H1 (cell line): ENCODE measurements around the gene NDST3. TPM values are rescaled to one million over a fixed set of nuclear protein-coding genes. Genes with fewer than 3 reads are reported as not detected.

ENCODE experiments used
- CTCF ChIA-PET: fragments of 300-600 bp; sonication (Branson Sonifier 250); formaldehyde crosslinking; loops from one replicate; lab custom pipeline; 2021; ENCODE audit not compliant: partially characterized antibody; lab: Charles Lee
- POLR2A ChIA-PET: fragments of 300-600 bp; sonication (Branson Sonifier 250); formaldehyde crosslinking; loops from one replicate; lab custom pipeline; 2021; ENCODE audit warnings: inconsistent platforms; ENCODE audit not compliant: partially characterized antibody; lab: Charles Lee
- DNase-seq, 2 experiments: peaks; one replicate each; pipeline versions ENCODE4 v3.0.0 to v3.0.0-alpha.2; 2010 to 2022; ENCODE audit warnings: low spot score in 2 of 2, low read depth in 1 of 2, mixed read lengths in 1 of 2
- FAIRE-seq: peaks from 2 replicates; lab custom pipeline; 2011; peaks lifted over from hg19 to GRCh38; lab: Jason Lieb, UNC
- H2AFZ ChIP-seq: 2 replicates; pipeline ENCODE4 v1.8.1; 2012; ENCODE audit warnings: low read length, inconsistent platforms
- H2AK5ac ChIP-seq: 2 replicates; pipeline ENCODE4 v1.6.1; 2013; ENCODE audit warnings: low read depth, low read length
- H2BK120ac ChIP-seq: replicated peaks from 2 replicates; pipeline ENCODE3; 2013; ENCODE audit warnings: low read depth, low read length, inconsistent platforms
- H2BK12ac ChIP-seq: 2 replicates; pipeline ENCODE4 v1.6.1; 2013; ENCODE audit warnings: low read depth, low read length
- H2BK15ac ChIP-seq: 2 replicates; pipeline ENCODE4 v1.6.1; 2013; ENCODE audit warnings: low read length
- H2BK20ac ChIP-seq: 2 replicates; pipeline ENCODE4 v1.6.1; 2013; ENCODE audit warnings: low read length
- H2BK5ac ChIP-seq: 2 replicates; pipeline ENCODE4 v1.6.1; 2013; ENCODE audit warnings: low read depth, low read length
- H3K14ac ChIP-seq: 2 replicates; pipeline ENCODE4 v1.6.1; 2013; ENCODE audit warnings: inconsistent platforms; ENCODE audit not compliant: insufficient read length
- H3K18ac ChIP-seq: 2 replicates; pipeline ENCODE4 v1.6.1; 2013; ENCODE audit warnings: low read length; ENCODE audit errors: extremely low read depth
- H3K23ac ChIP-seq: 2 replicates; pipeline ENCODE4 v1.6.1; 2013; ENCODE audit warnings: inconsistent platforms; ENCODE audit not compliant: insufficient read length
- H3K23me2 ChIP-seq: 2 replicates; pipeline ENCODE4 v1.6.1; 2013; ENCODE audit warnings: low read depth, low read length
- H3K27ac ChIP-seq: 2 replicates; pipeline ENCODE4 v1.6.1; 2011; ENCODE audit warnings: low read depth, low read length, inconsistent platforms
- H3K27me3 ChIP-seq, 4 experiments: replicated peaks in 1 of 4; 1 replicate in 1 of 4; 2 replicates in 3 of 4; pipeline versions ENCODE4 v1.6.1 to v1.8.1; 2011 to 2013; ENCODE audit warnings: low read length in 3 of 4, mild to moderate bottlenecking in 3 of 4, inconsistent platforms in 2 of 4, mixed read lengths in 2 of 4, moderate library complexity in 1 of 4; ENCODE audit not compliant: control insufficient read depth in 3 of 4, insufficient read depth in 3 of 4; ENCODE audit errors: extremely low read depth in 1 of 4
- H3K36me3 ChIP-seq, 4 experiments: 2 replicates each; pipeline versions ENCODE4 v1.6.1 to v1.8.1; 2011 to 2013; ENCODE audit warnings: mild to moderate bottlenecking in 4 of 4, low read length in 3 of 4, moderate library complexity in 2 of 4, control low read depth in 1 of 4, inconsistent platforms in 1 of 4; ENCODE audit not compliant: insufficient read depth in 4 of 4, control insufficient read depth in 2 of 4
- H3K4ac ChIP-seq: replicated peaks from 2 replicates; pipeline ENCODE3; 2013; ENCODE audit warnings: low read length, low read depth, mixed read lengths, inconsistent platforms; ENCODE audit not compliant: insufficient read length
- H3K4me1 ChIP-seq, 4 experiments: replicated peaks in 1 of 4; 1 replicate in 1 of 4; 2 replicates in 3 of 4; pipeline versions ENCODE4 v1.6.1 to v1.8.1; 2011 to 2013; ENCODE audit warnings: low read length in 3 of 4, inconsistent platforms in 2 of 4, mixed read lengths in 1 of 4; ENCODE audit not compliant: insufficient read depth in 4 of 4, control insufficient read depth in 3 of 4
- H3K4me2 ChIP-seq, 2 experiments: 2 replicates each; pipeline versions ENCODE4 v1.6.1 to v1.8.1; 2011 to 2013; ENCODE audit warnings: low read depth in 2 of 2, low read length in 2 of 2, control low read depth in 1 of 2, inconsistent platforms in 1 of 2, mild to moderate bottlenecking in 1 of 2; ENCODE audit not compliant: insufficient read depth in 1 of 2
- H3K4me3 ChIP-seq, 4 experiments: fragments of 200-600, 300-600 bp in 1 of 4; sonication (generic), shearing (Covaris generic), sonication (Bioruptor Twin) in 1 of 4; 2 replicates each; pipeline versions ENCODE4 v1.5.1 to v1.8.1; 2011 to 2016; ENCODE audit warnings: low read length in 4 of 4, low read depth in 3 of 4, control low read depth in 2 of 4, inconsistent platforms in 2 of 4, mild to moderate bottlenecking in 2 of 4, mixed read lengths in 1 of 4, moderate library complexity in 1 of 4; ENCODE audit not compliant: insufficient read depth in 2 of 4; ENCODE audit errors: extremely low read depth in 1 of 4
- H3K56ac ChIP-seq: replicated peaks from 2 replicates; pipeline ENCODE3; 2013; ENCODE audit warnings: low read depth, mild to moderate bottlenecking, mixed read lengths, low read length, inconsistent platforms; ENCODE audit not compliant: insufficient read length
- H3K79me1 ChIP-seq: 2 replicates; pipeline ENCODE4 v1.6.1; 2013; ENCODE audit warnings: low read depth, low read length, control low read depth
- H3K79me2 ChIP-seq, 2 experiments: 2 replicates each; pipeline versions ENCODE4 v1.6.1 to v1.8.1; 2012 to 2013; ENCODE audit warnings: low read length in 2 of 2, mild to moderate bottlenecking in 2 of 2, inconsistent platforms in 1 of 2; ENCODE audit not compliant: insufficient read depth in 2 of 2, control insufficient read depth in 1 of 2
- H3K9ac ChIP-seq, 4 experiments: replicated peaks in 1 of 4; 1 replicate in 1 of 4; 2 replicates in 3 of 4; pipeline versions ENCODE4 v1.6.1 to v1.8.1; 2011 to 2013; ENCODE audit warnings: low read depth in 3 of 4, low read length in 3 of 4, control low read depth in 2 of 4, mild to moderate bottlenecking in 2 of 4, moderate library complexity in 2 of 4, inconsistent platforms in 1 of 4; ENCODE audit errors: extremely low read depth in 1 of 4
- H3K9me3 ChIP-seq, 2 experiments: 2 replicates each; pipeline versions ENCODE4 v1.6.1 to v1.8.1; 2012 to 2013; ENCODE audit warnings: mild to moderate bottlenecking in 2 of 2, moderate library complexity in 2 of 2, control low read depth in 1 of 2, inconsistent platforms in 1 of 2, low read depth in 1 of 2, low read length in 1 of 2, mixed read lengths in 1 of 2; ENCODE audit not compliant: insufficient read depth in 2 of 2
- H4K20me1 ChIP-seq, 2 experiments: replicated peaks in 1 of 2; 2 replicates each; pipeline versions ENCODE3 to v1.8.1; 2011 to 2013; ENCODE audit warnings: inconsistent platforms in 2 of 2, low read length in 2 of 2, mild to moderate bottlenecking in 1 of 2; ENCODE audit not compliant: insufficient read depth in 2 of 2, control insufficient read depth in 1 of 2
- H4K5ac ChIP-seq: 2 replicates; pipeline ENCODE4 v1.6.1; 2013; ENCODE audit warnings: low read length, low read depth, mixed read lengths, inconsistent platforms; ENCODE audit not compliant: insufficient read length
- H4K8ac ChIP-seq: 2 replicates; pipeline ENCODE4 v1.8.0; 2013; ENCODE audit warnings: mild to moderate bottlenecking, moderate library complexity, low read length, inconsistent platforms; ENCODE audit not compliant: insufficient read depth; ENCODE audit errors: extremely low read depth
- H4K91ac ChIP-seq: replicated peaks from 2 replicates; pipeline ENCODE3; 2013; ENCODE audit warnings: low read length, mixed read lengths, inconsistent platforms; ENCODE audit not compliant: insufficient read length
- E2F6 ChIP-seq: IDR thresholded peaks from 2 replicates; pipeline ENCODE4 v1.6.1; 2012; ENCODE audit warnings: inconsistent platforms
- GABPA ChIP-seq: IDR thresholded peaks from 2 replicates; pipeline ENCODE4 v1.6.1; 2011; ENCODE audit warnings: mild to moderate bottlenecking, low read length, moderate library complexity, borderline replicate concordance; ENCODE audit not compliant: insufficient read depth
- RAD21 ChIP-seq, 2 experiments: IDR thresholded peaks in 1 of 2; conservative IDR thresholded peaks in 1 of 2; 2 replicates each; pipeline ENCODE4 v1.6.1; 2011; ENCODE audit warnings: low read depth in 2 of 2, low read length in 2 of 2, improper control_type of control experiment in 1 of 2, inconsistent platforms in 1 of 2, mild to moderate bottlenecking in 1 of 2, moderate library complexity in 1 of 2
- SAP30 ChIP-seq: fragments of 300-600 bp; sonication (generic); IDR thresholded peaks from 2 replicates; pipeline ENCODE4 v1.7.1; 2012; ENCODE audit warnings: low read length, moderate library complexity, mild to moderate bottlenecking, inconsistent platforms; ENCODE audit not compliant: insufficient read depth, insufficient replicate concordance
- TEAD4 ChIP-seq: IDR thresholded peaks from 2 replicates; pipeline ENCODE4 v1.6.1; 2012; ENCODE audit warnings: low read depth, low read length, inconsistent platforms, mixed read lengths
- WGBS, 2 experiments: shearing (Covaris generic) in 1 of 2; methylation state at CpG; one replicate each; pipeline versions ENCODE4 v1.1.6 to v1.1.7; 2013 to 2015; ENCODE audit warnings: low lambda C conversion rate in 2 of 2, mixed read lengths in 2 of 2, inconsistent platforms in 1 of 2, low coverage in 1 of 2, missing lambda C conversion rate in 1 of 2; ENCODE audit not compliant: insufficient replicate concordance in 2 of 2, insufficient coverage in 1 of 2, insufficient read length in 1 of 2; ENCODE audit errors: extremely low coverage in 1 of 2, missing lambda C conversion rate in 1 of 2; 5-methylcytosine and 5-hydroxymethylcytosine counted together
- polyA plus RNA-seq, 7 experiments: library from polyadenylated mRNA; depleted of rRNA in 3 of 7; stranded (reverse) in 5 of 7; unstranded in 2 of 7; fragments of >200 nt in 5 of 7; fragments of 200-250 nt in 2 of 7; gene quantifications; 1 replicate in 5 of 7; 2 replicates in 1 of 7; 4 replicates in 1 of 7; pipeline versions ENCODE4 v1.2.1 to v1.2.3, GENCODE V29; 2011 to 2013; ENCODE audit warnings: missing spikeins in 2 of 7, mixed read lengths in 2 of 7
- total RNA-seq: library from RNA; stranded (reverse); fragmentation: NEBNext Ultra II Directional; extraction: Animal tissue kit (Norgen Biotek cat#: 25700); gene quantifications from 2 replicates; pipeline ENCODE4 v1.2.1, GENCODE V29; 2021

NDST3 gene
- total and polyA plus RNA-seq, 2 of the 8 experiments (the other 6 are each of a cell fraction or from before 2014, with no cell fraction given) = 0.35 to 0.60 TPM

- H3K56ac ChIP-seq = no peak overlapping the region
- H2BK12ac ChIP-seq = no peak overlapping the region
- H3K23ac ChIP-seq = no peak overlapping the region
- no peak overlapping the region for H2BK15ac ChIP-seq
- no peak overlapping the region for H3K9ac ChIP-seq
- no peaks in the 10 kb centered on the region for H3K4me1 ChIP-seq
- H3K27me3 ChIP-seq = no peaks in the 10 kb centered on the region
- H2BK20ac ChIP-seq = no peak overlapping the region
- no peaks in the 10 kb centered on the region for H3K79me2 ChIP-seq
- no peak overlapping the region for H4K5ac ChIP-seq
- H3K27ac ChIP-seq = no peak overlapping the region
- H4K20me1 ChIP-seq = no peaks in the 10 kb centered on the region
- H3K4ac ChIP-seq = no peak overlapping the region
- H3K23me2 ChIP-seq = no peaks in the 10 kb centered on the region
- FAIRE-seq (no peak), DNase-seq (no peak)
- no peak overlapping the region for H3K4me2 ChIP-seq
- no peak overlapping the region for H2BK120ac ChIP-seq
- H3K36me3 ChIP-seq = no peaks in the 10 kb centered on the region
- H3K18ac ChIP-seq = no peak overlapping the region
- no peak overlapping the region for H3K14ac ChIP-seq
- WGBS, 2 experiments = 89% methylated on average over 2 of the region's 2 CpGs; no CpG with 5 or more reads in 1 of the 2 experiments
- TF ChIP-seq SAP30 (no peak), E2F6 (no peak), TEAD4 (peak; percentile 73; the same call in 1 of the 2 replicates), RAD21 (IDR thresholded peaks at IDR 0.05 in 1 of 2, conservative IDR thresholded peaks at IDR 0.05 in 1 of 2; ENCODE audit: low read depth in 2 of 2, low read length in 2 of 2) (no peak), GABPA (no peak)
- H3K79me1 ChIP-seq = no peaks in the 10 kb centered on the region
- no peak overlapping the region for H2AK5ac ChIP-seq
- no peak overlapping the region for H2AFZ ChIP-seq
- H3K9me3 ChIP-seq = no peaks in the 10 kb centered on the region
- H2BK5ac ChIP-seq = no peak overlapping the region
- no peak overlapping the region for H4K8ac ChIP-seq
- H3K4me3 ChIP-seq = no peak overlapping the region
- H4K91ac ChIP-seq = no peak overlapping the region
- CTCF ChIA-PET = interaction anchor here (0.6 to 1.3 kb wide), 3 partner anchors 18 to 164 kb away, joined by 3 to 4 read pairs (median 4); no protein-coding TSS in a partner anchor
- POLR2A ChIA-PET = interaction anchor here (1.4 kb wide), 1 partner anchor 207 kb away, joined by 3 read pairs; no protein-coding TSS in a partner anchor
Observed at GRCh38 chr4:118058955-118059354, 24.7 kb downstream of the NDST3 start.
